GM23338 (cell line): Measurements from ENCODE around the gene DNAI7. TPM values are rescaled to one million over a fixed set of nuclear protein-coding genes. Genes with fewer than 3 reads are reported as not detected.

Source experiments
- ATAC-seq: fragments of 200-7000 bp; cut with Tn5 transposase; 3 replicates; pipeline ENCODE4 v1.9.1; 2020
- DNase-seq: peaks from one replicate; pipeline ENCODE4 v3.0.0-alpha.2; 2015; ENCODE audit warnings: low spot score
- H2AFZ ChIP-seq: fragments of 200-600 bp; sonication (generic); 2 replicates; pipeline ENCODE4 v1.8.0; 2016; ENCODE audit warnings: antibody characterized with exemption, mild to moderate bottlenecking, moderate library complexity
- H3F3A ChIP-seq: fragments of 200-600 bp; sonication (generic); replicated peaks from 2 replicates; pipeline ENCODE4 v1.8.0; 2017; ENCODE audit warnings: antibody characterized with exemption, mixed run types, low read depth
- H3K27ac ChIP-seq: fragments of 200-600 bp; sonication (generic); 2 replicates; pipeline ENCODE4 v1.6.1; 2016; ENCODE audit warnings: low read depth
- H3K27me3 ChIP-seq: fragments of 200-600 bp; sonication (generic); 2 replicates; pipeline ENCODE4 v1.8.0; 2016; ENCODE audit warnings: mild to moderate bottlenecking, mixed run types, moderate library complexity; ENCODE audit not compliant: insufficient read depth
- H3K36me3 ChIP-seq: fragments of 200-600 bp; sonication (generic); 2 replicates; pipeline ENCODE4 v1.8.0; 2016; ENCODE audit warnings: mild to moderate bottlenecking; ENCODE audit not compliant: insufficient read depth
- H3K4me1 ChIP-seq: fragments of 200-600 bp; sonication (generic); 2 replicates; pipeline ENCODE4 v1.8.0; 2016; ENCODE audit warnings: mild to moderate bottlenecking, moderate library complexity; ENCODE audit not compliant: insufficient read depth
- H3K4me2 ChIP-seq: fragments of 200-600 bp; sonication (generic); 2 replicates; pipeline ENCODE4 v1.7.1; 2017; ENCODE audit warnings: mixed run types
- H3K4me3 ChIP-seq: fragments of 200-600 bp; sonication (generic); 2 replicates; pipeline ENCODE4 v1.6.1; 2016; ENCODE audit warnings: mixed run types
- H3K79me2 ChIP-seq: fragments of 200-600 bp; sonication (generic); replicated peaks from 2 replicates; pipeline ENCODE4 v1.8.0; 2017; ENCODE audit warnings: mild to moderate bottlenecking; ENCODE audit not compliant: insufficient read depth
- H3K9me2 ChIP-seq: fragments of 200-600 bp; sonication (generic); 2 replicates; pipeline ENCODE4 v1.8.0; 2017; ENCODE audit not compliant: insufficient read depth
- H4K20me1 ChIP-seq: fragments of 200-600 bp; sonication (generic); replicated peaks from 2 replicates; pipeline ENCODE4 v1.8.0; 2017; ENCODE audit warnings: mild to moderate bottlenecking; ENCODE audit not compliant: insufficient read depth
- H3K27ac Mint-ChIP-seq: 2 replicates; pipeline ENCODE4 v1.8.0; 2020; ENCODE audit warnings: inconsistent platforms, mild to moderate bottlenecking, moderate library complexity, mixed read lengths
- H3K27me3 Mint-ChIP-seq: 3 replicates; pipeline ENCODE4 v1.8.0; 2022; ENCODE audit warnings: low read depth, mild to moderate bottlenecking, moderate library complexity, mixed read lengths, inconsistent platforms; ENCODE audit not compliant: insufficient read depth, poor library complexity
- H3K36me3 Mint-ChIP-seq: 3 replicates; pipeline ENCODE4 v1.8.0; 2021; ENCODE audit warnings: low read depth, mild to moderate bottlenecking, inconsistent platforms, moderate library complexity, mixed read lengths
- H3K4me1 Mint-ChIP-seq: 3 replicates; pipeline ENCODE4 v1.8.0; 2020; ENCODE audit warnings: mild to moderate bottlenecking, inconsistent platforms, mixed read lengths
- H3K4me3 Mint-ChIP-seq: 3 replicates; pipeline ENCODE4 v1.8.0; 2021; ENCODE audit warnings: moderate library complexity, mild to moderate bottlenecking, inconsistent platforms, mixed read lengths
- H3K9me3 Mint-ChIP-seq: 3 replicates; pipeline ENCODE4 v1.8.0; 2020; ENCODE audit warnings: moderate library complexity, mild to moderate bottlenecking, inconsistent platforms, mixed read lengths
- CTCF ChIP-seq, 2 experiments: fragments of 200-600 bp in 1 of 2; sonication (generic) in 1 of 2; conservative IDR thresholded peaks; 2 replicates each; pipeline versions ENCODE4 v1.5.1 to v1.6.1; 2016 to 2017; ENCODE audit warnings: antibody characterized with exemption in 2 of 2, low read depth in 2 of 2, mild to moderate bottlenecking in 2 of 2, moderate library complexity in 1 of 2
- ETS1 ChIP-seq: IDR thresholded peaks from 2 replicates; pipeline ENCODE4 v1.6.1; 2016; ENCODE audit warnings: antibody characterized with exemption
- EZH2 ChIP-seq: fragments of 200-600 bp; sonication (generic); IDR thresholded peaks from one replicate; pipeline ENCODE4 v1.8.0; 2017; ENCODE audit warnings: antibody characterized with exemption, mild to moderate bottlenecking, low read depth; ENCODE audit not compliant: unreplicated experiment
- EZH2phosphoT487 ChIP-seq: fragments of 200-600 bp; sonication (generic); IDR thresholded peaks from one replicate; pipeline ENCODE4 v1.8.1; 2018; ENCODE audit warnings: antibody characterized with exemption; ENCODE audit not compliant: unreplicated experiment
- JUNB ChIP-seq: IDR thresholded peaks from one replicate; pipeline ENCODE4 v1.6.1; 2016; ENCODE audit warnings: antibody characterized with exemption; ENCODE audit not compliant: unreplicated experiment
- REST ChIP-seq: IDR thresholded peaks from one replicate; pipeline ENCODE4 v1.6.1; 2018; ENCODE audit warnings: antibody characterized with exemption; ENCODE audit not compliant: unreplicated experiment
- STAT1 ChIP-seq: IDR thresholded peaks from one replicate; pipeline ENCODE4 v1.6.1; 2016; ENCODE audit warnings: antibody characterized with exemption; ENCODE audit not compliant: unreplicated experiment
- ZNF114 ChIP-seq: fragments of 250-450 bp; sonication (Bioruptor Pico); IDR thresholded peaks from 2 replicates; pipeline ENCODE4 v1.5.0; 2020; ENCODE audit warnings: mild to moderate bottlenecking, moderate library complexity
- ZNF331 ChIP-seq: fragments of 250-450 bp; sonication (Bioruptor Pico); IDR thresholded peaks from 2 replicates; pipeline ENCODE4 v1.5.0; 2020; ENCODE audit warnings: low read depth, mild to moderate bottlenecking, moderate library complexity
- ZNF462 ChIP-seq: fragments of 250-450 bp; sonication (Bioruptor Pico); IDR thresholded peaks from 2 replicates; pipeline ENCODE4 v1.5.0; 2020; ENCODE audit warnings: mild to moderate bottlenecking, moderate library complexity
- polyA plus RNA-seq: library from polyadenylated mRNA; unstranded; fragments of >200 nt; fragmentation: Nextera tagmentation; extraction: Ambion mirVana; gene quantifications from 2 replicates; pipeline ENCODE4 v1.2.1, GENCODE V29; 2016
- total RNA-seq: library from RNA; depleted of rRNA; stranded (reverse); fragments of >200 nt; shearing (Covaris generic); gene quantifications from 2 replicates; pipeline ENCODE4 v1.2.3, GENCODE V29; 2014

DNAI7 gene
- total and polyA plus RNA-seq, 2 experiments from 2014 or later = 0.08 TPM; not detected in 1

- Mint-ChIP-seq H3K9me3 (no peaks in the 10 kb centered on the region; the same call in 2 of the 3 replicates), H3K27me3 (peaks cover 3% of the 10 kb centered on the region), H3K4me1 (no peaks in the 10 kb centered on the region), H3K36me3 (no peaks in the 10 kb centered on the region), H3K27ac (no peak overlapping the region), H3K4me3 (no peak overlapping the region; the same call in 2 of the 3 replicates)
- H4K20me1 ChIP-seq = no peaks in the 10 kb centered on the region
- H3K4me1 ChIP-seq = no peaks in the 10 kb centered on the region
- no peak overlapping the region for H3K4me3 ChIP-seq
- no peak overlapping the region for H3K4me2 ChIP-seq
- no peaks in the 10 kb centered on the region for H3K79me2 ChIP-seq
- no peak overlapping the region for H2AFZ ChIP-seq
- no peaks in the 10 kb centered on the region for H3F3A ChIP-seq
- H3K27me3 ChIP-seq = no peaks in the 10 kb centered on the region
- H3K27ac ChIP-seq = no peak overlapping the region
- DNase-seq = no peak
- no peaks in the 10 kb centered on the region for H3K36me3 ChIP-seq
- no peaks in the 10 kb centered on the region for H3K9me2 ChIP-seq
- TF ChIP-seq EZH2 = no peak
- no peak for TF ChIP-seq JUNB
- no peak for TF ChIP-seq STAT1
- no peak for TF ChIP-seq EZH2phosphoT487
- TF ChIP-seq CTCF (conservative IDR thresholded peaks at IDR 0.05; ENCODE audit: low read depth in 2 of 2) = no peak
- TF ChIP-seq ZNF331 = no peak
- TF ChIP-seq ZNF462 (CRISPR knock-in tag) = no peak
- TF ChIP-seq ETS1 = no peak
- no peak for TF ChIP-seq ZNF114 (CRISPR knock-in tag)
- TF ChIP-seq REST = no peak
- ATAC-seq = no peak
These were observed 8.1 kb downstream of the DNAI7 start for GRCh38 chr12:25186788-25187402.
